Skeletal muscle cell (primary cell): ENCODE data around the gene SCRT2.
"Not testable (repeated sequence)": the region's sequence is repeated elsewhere in the genome, so short reads cannot be mapped to it uniquely, and the experiment has no call there.

Experiments used
- DNase-seq: peaks from one replicate; pipeline ENCODE4 v3.0.0-alpha.2; 2010; ENCODE audit warnings: low read depth
- H3K4me3 ChIP-seq: 2 replicates; pipeline ENCODE4 v1.5.1; 2011; ENCODE audit warnings: low read depth, mild to moderate bottlenecking, control low read depth, low read length, moderate library complexity

The SCRT2 gene

DNA sequence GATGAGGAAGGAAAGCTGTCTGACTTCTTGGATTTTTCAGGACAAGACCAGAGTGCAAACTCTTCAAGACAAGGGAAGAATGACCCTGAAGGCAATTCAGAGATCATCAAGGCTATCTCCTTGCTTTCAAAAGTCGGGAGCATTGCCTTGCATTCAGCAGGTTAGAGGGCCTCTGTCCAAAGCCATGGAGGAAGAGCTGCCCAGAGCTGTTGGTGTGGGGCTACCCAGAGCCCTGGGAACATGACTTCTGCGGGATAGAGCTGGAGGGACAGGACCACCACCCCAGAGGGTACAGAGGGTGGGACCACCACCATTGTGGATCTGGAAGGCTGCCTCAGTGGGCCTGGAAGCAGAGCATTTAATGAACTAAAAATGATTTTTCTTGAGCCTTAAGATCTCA, 17.4 kb downstream of the SCRT2 start:
- no peak overlapping the region for H3K4me3 ChIP-seq
- DNase-seq = no peak

DNA sequence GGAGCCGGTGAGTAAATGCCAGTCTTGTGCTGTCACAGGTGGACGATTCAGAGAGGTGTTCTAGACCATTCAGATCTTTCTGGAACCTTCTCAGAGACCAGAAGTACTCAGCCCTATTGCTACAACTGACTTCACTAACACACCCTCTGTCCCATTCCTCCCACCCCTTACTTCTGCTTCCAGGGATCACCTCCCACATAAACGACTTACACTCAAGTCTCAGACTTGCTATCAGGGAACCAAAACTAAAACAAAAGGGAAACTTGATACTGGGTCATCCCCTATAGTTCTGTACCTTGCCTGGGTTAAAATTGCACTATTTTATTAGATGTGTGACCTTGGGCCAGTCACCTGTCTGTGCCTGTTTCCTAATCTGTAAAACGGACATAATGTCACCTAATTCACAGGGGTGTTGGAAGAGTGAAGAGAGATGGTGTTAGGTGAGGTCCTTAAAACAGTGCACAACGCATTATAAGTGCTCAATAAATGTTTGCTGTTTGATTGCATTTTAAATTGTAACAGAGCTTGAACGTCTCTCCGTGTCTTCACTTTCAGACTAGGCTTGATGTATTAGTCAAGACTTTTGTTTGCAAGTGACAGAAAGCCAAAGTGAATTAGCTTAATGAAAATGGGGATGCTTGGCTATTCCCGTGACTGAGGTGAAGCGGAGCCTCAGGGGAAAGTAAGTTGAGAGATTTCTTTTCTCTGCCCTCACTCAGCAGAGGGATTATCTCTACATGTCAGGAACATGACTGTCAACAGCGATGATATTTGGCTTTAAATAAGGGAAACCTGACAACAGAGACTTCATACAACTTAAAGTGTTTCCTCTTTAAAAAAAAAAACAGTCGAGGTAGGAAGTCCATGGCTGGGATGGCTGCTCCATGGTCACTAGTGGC, 19.6 kb downstream of the SCRT2 start:
- H3K4me3 ChIP-seq = no peak overlapping the region
- DNase-seq = no peak

DNA sequence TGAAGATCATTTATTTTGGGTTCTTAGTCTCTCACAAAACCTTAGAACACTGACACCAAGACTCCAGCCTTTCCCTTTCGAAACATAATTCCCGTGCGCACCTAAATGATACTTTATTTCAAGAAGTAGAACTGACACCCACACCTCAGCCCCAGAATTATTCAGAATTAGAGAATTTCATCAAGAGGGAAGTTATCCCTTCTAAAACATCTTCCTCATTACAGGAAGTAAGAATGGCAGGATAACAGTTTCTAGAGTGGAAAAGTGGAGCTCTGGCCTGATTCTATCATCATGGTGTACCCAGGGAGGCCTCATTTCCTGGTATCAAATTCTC, 21.2 kb downstream of the SCRT2 start:
- H3K4me3 ChIP-seq = no peak overlapping the region
- no peak for DNase-seq

DNA sequence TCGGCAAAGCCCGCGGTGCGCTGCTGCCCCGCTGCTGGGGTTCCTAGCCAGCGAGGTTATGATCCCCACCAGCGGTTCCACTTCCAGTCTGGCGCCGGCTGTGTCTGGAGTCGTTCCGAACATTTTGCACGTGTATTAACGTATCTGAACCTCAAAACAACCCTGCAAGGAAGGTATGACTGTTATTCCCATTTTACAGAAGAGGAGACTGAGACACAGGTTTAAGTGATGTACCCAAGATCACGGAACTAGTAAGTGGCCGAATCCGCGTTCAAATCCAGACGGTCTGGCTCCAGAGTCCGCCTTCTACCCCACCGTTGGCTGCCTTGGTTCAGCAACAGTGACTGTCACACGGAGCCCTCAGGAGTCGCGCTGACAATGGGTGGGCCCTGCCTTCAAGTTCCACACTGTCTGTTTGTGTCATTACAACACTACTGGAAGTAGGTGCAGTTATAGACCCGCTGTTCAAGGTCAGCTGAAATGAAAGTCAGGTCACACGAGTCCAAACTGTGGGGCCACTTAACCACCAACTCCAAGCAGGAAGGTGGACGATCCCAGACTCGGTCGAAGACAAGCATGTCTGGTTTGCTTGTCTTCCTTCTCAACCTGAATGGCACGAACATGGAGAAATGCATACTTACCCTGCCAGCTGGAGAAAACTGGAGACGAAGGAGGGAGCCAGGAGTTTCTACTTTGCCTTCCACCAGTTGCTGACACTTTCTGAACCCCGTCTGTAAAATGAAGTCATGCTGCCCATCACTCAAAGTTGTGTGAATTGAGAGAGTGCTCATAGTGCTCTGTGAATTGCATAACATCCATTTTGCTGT, 21.8 kb downstream of the SCRT2 start:
- no peak for DNase-seq
- peak overlapping the region; percentile 88 for H3K4me3 ChIP-seq

DNA sequence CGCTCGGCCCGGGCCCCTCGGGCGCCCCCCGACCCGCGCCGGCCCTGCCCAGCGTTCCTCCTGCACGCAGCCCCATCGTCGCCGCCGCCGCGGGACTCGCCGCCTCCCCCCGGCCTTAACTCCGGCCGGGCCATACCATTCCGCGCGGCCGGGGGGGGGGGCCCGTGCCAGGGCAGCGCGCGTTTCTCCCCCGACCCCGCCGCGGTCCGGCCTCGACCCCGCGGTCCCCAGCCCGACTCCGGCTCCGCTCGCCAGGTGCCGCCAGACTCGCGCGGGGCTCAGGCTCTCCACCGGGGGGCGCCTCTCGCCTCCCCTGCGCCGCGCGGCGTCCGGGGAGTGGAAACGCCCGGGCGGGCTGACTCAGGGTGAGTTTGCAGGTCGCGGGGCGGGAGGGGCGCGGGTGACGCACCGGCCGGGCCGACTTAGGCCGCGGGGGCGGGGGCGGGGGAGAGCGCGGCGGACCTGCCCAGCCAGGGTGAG, 22.5 kb downstream of the SCRT2 start, which contains the start of gene SRXN1:
SRXN1 (minus strand) TSS at position 91 of the 480 bp plus-strand sequence; CDS start at position 76, 15 bp downstream.
- peak; percentile 83 for DNase-seq
- peak within 1 kb of the TSS; percentile 88 for H3K4me3 ChIP-seq

DNA sequence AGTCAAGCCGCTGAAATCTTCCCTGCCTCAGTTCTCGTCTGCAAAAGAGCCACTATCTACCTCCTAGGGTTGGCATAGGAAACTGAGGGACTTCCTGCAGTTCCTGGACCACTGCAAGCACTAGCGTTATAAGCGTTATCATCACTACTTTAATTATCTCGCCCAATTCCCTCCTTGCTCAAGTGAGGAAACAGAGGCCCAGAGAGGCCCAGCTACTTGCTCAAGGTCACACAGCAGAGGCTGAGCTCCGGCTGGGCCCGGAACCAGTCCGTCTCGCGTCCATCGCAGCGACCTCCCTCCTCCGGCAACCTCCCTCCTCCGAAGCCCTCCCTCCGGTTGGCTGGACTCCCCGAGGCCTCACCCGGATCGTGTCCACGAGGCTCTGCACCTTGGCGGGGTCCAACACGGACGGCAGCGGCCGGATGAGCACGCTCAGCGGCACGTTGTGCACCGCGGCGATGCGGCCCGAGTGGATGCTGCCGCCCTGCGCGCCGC, 22.9 kb downstream of the SCRT2 start:
- DNase-seq = no peak
- peak overlapping the region; percentile 88 for H3K4me3 ChIP-seq

DNA sequence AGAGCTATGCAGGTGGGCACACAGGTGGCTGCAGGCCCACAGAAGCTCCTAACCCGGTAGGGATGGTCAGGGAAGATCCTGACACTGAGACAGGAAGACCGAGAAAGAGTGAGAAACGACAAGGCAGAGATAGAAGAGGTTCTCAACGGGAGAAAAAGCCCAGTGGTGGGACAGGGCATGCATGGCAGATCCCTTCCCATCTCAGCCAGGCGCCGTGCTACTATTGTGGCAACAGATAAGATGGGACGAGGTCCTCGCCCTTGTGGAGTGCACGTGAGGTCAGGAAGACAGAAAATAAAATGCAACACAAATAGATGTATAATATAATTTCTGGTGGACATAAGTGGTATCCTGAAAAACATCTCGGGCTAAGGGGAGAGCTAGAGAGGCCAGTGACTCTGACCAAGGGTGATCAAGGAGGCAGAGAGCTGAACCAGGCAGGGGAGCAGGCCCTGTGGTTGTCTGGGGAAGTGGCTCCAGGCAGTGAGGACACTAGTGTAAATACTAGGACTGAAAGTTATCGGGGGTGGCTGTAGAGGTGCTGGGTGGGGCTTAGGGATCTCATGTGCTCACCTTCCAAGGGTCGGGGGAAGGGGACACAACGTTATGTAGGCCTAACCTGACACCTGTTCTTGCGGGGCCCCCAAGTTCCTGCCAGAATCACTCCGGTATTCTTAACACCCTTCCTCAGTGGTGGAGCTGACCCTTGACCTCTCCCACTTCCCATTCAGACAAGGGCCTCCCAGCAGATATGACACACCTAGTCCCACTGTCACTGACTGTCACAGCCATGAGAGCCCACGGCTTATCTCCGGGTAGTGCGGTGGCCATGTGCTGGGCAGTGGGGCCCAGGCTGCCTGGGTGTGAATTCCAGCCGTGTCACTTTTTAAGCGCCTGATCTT, 23.6 kb downstream of the SCRT2 start:
- H3K4me3 ChIP-seq = peak overlapping the region; percentile 88
- DNase-seq = no peak

DNA sequence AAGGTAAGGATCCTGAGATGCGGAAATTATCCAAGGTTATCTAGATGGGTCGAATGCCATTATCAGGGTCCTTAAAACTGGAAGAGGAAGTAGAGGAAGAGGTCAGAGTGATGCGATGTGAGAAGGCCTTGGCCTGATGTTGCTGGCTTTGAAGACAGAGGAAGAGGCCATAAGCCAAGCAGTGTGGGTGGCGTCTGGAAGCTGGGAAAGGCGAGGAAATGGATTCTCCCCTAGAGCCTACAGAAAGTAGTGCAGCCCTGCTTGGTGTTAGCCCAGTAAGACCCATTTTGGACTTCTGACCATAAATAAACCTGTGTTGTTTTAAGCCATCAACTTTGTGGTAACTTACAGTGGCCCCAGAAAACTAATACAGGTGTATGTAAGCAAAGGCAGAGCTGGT, 24.6 kb downstream of the SCRT2 start:
- no peak for DNase-seq
- no peak overlapping the region for H3K4me3 ChIP-seq

DNA sequence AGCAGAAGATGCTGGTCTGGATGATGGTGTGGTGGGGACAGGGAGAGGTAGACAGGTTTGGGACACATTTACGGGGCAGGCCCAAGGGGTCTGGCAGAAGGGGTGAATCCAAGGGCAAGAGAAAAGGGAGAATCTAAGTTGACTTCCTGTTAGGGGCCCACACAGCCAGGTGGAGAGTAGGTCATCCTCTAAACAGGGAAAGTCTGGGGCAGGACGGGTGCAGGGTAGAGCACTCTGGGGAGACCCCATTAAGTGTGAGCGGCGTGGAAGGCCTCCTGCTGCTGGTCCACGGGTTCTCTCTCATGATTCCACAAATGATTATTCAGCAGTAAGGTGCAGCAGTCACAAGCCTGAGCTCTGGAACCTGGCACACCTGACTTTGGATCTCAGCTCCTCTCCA, 25.3 kb downstream of the SCRT2 start:
- no peak for DNase-seq
- H3K4me3 ChIP-seq = no peak overlapping the region

DNA sequence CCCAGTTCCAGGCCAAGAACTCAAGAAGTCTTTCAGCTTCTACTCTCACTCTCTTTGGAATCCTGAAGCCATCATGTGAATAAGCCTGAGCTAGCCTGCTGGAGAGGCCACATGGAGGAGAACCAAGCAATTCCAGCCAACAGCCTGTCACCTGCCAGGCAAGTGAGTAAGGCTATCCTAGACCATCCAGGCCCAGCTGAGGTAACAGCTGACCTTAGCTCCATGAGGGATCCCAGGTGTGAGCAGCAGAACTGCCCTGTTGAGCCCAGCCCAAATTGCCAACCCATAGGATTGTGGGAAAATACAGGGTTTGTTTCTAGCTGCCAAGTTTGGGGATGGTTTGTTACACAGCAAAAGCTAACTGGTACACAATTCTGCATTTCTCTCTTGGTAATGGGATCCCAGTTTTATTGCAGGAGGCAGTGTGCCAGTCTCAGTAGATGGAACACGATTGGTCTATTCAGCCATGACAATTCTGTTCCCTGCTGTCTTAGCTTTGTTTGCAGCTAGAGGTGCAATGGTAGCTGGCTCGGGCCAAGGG, 28.1 kb downstream of the SCRT2 start:
- no peak for DNase-seq
- no peak overlapping the region for H3K4me3 ChIP-seq

DNA sequence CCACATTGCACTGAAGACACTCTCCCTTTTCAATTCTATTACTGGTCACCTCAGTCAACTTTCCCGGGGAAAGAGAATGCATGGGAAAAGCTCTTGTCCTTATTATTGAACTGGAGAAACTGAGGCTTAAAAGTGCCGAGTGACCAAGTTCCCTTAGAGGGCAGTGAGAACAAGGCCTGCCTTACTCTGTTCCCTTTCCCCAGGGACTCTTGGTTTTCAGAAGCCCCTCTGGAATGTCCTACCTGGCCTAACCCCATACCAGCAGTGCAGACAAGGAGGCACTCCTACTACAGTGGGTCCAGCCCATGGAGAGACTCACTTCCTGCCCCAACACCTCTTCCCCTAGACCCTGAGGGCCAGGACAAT, 28.8 kb downstream of the SCRT2 start:
- DNase-seq = no peak
- no peak overlapping the region for H3K4me3 ChIP-seq

DNA sequence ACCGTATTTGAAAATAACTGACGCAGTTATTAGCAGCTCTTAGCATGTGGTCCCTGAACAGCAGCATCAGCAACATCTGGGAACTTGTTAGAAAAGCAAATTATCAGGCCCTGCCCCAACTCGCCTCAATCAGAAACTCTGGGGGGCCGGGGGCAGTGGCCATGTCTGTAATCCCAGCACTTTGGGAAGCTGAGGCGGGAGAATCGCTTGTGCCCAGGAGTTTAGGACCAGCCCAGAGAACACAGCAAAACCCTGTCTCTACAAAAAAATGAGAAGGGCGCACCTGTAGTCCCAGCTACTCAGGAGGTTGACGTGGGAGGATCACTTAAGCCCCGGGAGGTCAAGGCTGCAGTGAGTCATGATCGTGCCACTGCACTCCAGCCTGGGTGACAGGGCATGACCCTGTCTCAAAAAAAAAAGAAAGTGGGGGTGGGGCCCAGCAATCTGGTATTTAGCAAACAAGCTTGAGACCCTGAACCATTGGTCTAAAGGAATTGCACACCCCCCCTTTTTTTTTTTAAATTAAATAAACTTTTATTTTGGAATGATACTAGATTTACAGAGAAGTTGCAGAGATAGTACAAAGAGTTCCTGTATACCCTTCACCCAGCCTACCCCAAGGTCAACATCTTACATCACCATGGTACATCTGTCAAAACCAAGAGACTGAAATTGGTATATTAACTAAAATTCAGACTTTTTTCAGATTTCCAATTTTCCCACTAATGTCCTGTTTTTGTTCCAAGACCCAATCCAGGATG, 29.3 kb downstream of the SCRT2 start:
- no peak overlapping the region for H3K4me3 ChIP-seq
- no peak for DNase-seq

DNA sequence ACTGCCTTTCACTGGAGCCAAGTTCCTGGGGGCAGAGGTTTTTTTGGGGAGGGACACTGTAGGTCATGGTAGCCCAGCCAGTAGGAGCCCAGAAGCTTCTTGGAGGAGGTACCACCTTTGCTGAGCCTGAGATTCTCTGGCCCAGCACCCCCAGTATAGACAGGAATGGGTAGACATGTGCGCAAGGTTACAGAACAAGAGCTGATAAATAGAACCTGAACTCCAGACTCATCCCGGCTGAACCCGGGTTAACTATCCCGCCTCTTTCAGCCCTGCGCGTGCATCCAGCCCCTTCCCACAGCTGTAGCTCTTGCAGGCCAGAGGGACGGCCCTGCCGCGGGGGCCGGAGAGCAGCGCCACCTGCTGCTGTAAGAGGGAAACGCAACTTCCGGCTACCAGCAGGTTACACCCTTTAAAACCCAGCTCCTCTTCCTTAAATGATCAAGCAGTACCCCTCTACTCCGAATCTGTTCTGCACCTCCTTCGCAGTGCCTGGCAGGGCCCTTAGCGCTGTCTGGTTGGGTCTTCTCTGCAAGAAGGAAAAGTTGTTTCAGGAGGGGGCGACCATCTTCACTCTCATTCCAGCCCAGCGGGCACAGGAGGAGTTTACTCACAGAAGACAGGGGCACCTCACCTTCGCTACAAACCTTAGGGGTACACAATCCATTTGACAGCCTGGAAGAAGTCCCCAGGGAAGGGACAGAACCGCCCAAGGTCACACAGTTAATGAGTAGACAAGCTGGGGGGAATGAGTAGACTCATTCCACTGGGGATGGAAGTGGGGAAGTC, 30.1 kb downstream of the SCRT2 start:
- no peak overlapping the region for H3K4me3 ChIP-seq
- peak; percentile 19 for DNase-seq

DNA sequence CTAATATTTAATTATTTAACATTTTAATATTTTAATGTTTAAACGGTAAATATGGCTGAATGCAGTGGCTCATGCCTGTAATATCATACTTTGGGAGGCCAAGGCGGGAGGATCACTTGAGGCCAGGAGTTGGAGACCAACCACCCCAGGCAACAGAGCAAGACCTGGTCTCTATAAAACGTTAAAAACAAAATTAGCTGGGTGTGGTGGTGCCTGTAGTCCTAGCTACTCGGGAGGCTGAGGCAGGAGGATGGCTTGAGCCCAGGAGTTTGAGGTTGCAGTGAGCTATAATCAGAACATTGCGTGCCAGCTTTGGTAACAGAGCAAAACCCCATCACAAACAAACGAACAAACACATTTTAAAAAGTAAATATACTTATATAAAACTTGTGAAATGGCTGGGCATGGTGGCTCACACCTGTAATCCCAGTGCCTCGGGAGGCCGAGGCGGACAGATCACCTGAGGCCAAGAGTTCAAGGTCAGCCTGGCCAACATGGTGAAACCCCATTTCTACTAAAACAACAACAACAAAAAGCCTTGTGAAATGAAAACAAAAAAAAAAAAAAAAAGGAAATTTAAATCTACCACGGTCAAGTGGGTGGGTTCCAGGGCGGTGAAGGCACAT, 30.8 kb downstream of the SCRT2 start:
- no peak overlapping the region for H3K4me3 ChIP-seq
- DNase-seq = no peak

DNA sequence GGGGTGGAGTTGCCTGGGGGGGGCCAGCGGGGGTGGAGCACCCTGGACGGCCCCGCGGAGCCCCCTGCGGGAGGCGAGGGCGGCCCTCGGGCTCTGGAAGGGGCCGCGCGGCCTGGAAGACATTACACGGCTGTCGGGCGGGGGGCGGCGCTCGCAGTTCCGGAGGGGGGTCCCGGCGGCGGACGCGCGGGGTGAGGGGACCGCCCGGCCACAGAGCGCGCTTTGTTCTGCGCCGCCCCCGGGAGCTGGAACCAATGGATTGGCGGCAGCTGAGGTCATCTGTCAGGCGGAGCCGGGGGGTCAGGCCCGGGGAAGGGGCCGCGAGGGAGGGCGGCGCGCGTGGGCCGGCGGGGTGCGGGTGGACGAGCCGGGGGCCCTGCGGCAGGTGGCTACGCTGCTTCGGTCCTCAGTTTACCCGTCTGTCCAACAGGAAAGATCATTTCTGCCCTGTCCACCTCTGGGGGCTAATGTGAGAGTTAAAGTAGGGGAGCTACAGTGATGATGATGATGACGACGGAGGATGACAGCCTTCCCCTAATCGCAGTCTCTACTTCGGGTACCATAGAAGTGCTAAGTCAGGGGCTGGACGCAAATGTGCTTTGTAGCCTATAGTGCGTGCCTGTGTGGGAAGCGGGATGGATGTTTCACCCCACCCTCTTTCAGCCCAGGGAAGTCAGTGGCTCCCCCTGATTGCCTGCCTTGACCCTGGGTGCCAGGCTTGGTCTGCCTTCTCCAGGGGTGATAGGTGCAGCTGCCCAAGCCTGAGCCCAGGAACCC, 33.0 kb downstream of the SCRT2 start:
- DNase-seq = no peak
- peak overlapping the region; percentile 44 for H3K4me3 ChIP-seq

DNA sequence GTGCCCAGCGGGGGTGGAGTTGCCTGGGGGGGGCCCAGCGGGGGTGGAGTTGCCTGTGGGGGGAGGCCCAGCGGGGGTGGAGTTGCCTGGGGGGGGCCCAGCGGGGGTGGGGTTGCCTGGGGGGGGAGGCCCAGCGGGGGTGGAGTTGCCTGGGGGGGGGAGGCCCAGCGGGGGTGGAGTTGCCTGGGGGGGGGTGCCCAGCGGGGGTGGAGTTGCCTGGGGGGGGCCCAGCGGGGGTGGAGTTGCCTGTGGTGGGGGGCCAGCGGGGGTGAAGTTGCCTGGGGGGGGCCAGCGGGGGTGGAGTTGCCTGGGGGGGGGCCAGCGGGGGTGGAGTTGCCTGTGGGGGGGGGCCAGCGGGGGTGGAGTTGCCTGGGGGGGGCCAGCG, 33.6 kb downstream of the SCRT2 start:
- H3K4me3 ChIP-seq = peak overlapping the region; percentile 44
- DNase-seq = not testable (repeated sequence)

DNA sequence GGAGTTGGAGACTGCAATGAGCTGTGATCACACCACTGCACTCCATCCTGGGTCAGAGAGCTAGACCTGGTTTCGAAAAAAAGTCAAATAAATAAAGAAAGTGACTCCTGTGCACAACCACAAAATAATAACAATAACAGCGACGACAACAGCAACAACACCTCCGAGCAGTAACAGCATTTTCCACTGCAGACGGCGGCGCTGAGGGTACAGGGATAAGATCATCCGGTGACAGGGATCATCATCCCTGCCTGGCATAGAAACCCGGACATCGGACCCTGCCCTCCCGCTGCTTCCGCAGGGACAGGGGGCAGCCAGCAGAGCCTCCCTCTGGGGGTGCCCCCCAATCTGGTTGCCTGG, 34.1 kb downstream of the SCRT2 start:
- DNase-seq = no peak

More for the DNA sequence above, 34.1 kb downstream of the SCRT2 start:
- no peak overlapping the region for H3K4me3 ChIP-seq
